Activated CD8-positive, alpha-beta memory T cell treated with anti-CD3 and anti-CD28 coated beads for 4 hours (primary cell): ENCODE data around the gene OR51T1.
"Not testable (repeated sequence)": the region's sequence is repeated elsewhere in the genome, so short reads cannot be mapped to it uniquely, and the experiment has no call there.

ENCODE experiments used
- DNase-seq, 2 donors: peaks; one replicate each; pipeline ENCODE4 v3.0.0-alpha.2; 2020; ENCODE audit warnings: low read depth in 2 of 2

Gene OR51T1, protein sequence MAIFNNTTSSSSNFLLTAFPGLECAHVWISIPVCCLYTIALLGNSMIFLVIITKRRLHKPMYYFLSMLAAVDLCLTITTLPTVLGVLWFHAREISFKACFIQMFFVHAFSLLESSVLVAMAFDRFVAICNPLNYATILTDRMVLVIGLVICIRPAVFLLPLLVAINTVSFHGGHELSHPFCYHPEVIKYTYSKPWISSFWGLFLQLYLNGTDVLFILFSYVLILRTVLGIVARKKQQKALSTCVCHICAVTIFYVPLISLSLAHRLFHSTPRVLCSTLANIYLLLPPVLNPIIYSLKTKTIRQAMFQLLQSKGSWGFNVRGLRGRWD

DNA sequence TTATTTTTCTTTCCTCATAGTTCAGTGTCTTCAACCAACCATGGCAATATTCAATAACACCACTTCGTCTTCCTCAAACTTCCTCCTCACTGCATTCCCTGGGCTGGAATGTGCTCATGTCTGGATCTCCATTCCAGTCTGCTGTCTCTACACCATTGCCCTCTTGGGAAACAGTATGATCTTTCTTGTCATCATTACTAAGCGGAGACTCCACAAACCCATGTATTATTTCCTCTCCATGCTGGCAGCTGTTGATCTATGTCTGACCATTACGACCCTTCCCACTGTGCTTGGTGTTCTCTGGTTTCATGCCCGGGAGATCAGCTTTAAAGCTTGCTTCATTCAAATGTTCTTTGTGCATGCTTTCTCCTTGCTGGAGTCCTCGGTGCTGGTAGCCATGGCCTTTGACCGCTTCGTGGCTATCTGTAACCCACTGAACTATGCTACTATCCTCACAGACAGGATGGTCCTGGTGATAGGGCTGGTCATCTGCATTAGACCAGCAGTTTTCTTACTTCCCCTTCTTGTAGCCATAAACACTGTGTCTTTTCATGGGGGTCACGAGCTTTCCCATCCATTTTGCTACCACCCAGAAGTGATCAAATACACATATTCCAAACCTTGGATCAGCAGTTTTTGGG lies at the start of gene OR51T1:
TSS of gene OR51T1 (plus strand) at position 41 of the 641 bp plus-strand sequence. CDS start at position 41, 0 bp downstream.
- DNase-seq: no peak

DNA sequence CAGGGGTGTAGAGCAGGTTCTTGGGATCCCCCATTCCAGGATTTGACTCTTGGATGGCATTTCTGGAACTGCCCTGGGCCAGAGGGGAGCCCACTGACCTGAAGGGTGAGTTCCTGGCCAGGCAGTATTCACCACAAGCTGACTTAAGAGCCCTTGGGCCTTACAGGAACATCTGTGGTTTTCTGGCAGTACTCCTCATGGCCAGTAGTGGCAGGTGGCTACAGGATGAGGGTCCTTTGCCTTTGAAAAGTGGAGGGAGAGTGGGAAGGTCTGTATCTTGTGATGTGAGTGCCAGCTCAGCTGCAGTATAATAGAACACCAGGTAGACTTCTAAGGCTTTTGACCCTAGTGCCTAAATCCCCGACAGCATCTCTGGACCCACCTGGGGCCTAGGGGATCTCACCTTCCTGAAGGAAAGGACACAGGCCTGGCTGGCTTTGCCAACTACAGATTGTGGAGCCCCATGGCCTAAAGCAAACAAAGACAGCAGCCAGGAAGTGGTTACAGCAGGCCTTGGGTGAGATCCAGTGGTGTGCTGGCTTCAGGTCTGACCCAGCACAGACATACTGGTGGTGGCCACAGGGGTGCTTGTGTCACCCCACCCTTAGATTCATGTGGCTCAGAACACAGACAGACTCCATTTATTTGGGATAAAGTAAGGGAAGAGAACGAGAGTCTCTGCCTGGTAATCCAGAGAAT lies 41.7 kb upstream of the OR51T1 start:
- no peak for DNase-seq

DNA sequence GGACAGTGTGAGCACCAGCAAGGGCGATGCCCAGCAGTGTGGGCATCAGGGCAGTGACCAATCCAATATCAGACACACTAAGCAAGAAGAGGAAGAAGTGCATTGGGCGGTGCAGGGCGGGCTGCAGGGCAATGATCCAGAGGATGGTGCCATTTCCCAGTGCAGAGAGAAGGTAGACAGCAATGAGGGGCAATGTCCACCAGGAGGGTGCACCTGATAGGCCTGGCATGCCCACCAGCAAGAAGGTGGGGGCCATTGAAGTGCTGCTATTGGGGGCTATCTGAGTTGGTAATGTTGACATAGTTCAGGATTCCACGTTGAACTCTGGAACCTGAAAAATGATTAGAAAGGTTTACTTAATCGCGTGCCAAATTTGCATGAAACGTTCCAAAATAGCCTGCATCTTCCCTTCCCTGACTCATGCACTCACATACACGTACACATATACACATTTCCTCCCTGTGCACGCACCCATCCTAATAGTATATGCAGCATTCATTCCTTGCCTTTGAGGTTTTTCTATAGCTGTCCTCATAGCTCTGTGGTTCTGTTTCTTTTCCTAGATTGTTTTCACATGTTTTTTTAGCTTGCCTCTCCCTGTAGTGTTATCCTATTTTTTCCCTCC lies 32.7 kb upstream of the OR51T1 start, which contains the start of gene OR51S1:
TSS of gene OR51S1 (minus strand) at position 301 of the 625 bp plus-strand sequence. CDS start at position 301, 0 bp downstream.
- DNase-seq: no peak

DNA sequence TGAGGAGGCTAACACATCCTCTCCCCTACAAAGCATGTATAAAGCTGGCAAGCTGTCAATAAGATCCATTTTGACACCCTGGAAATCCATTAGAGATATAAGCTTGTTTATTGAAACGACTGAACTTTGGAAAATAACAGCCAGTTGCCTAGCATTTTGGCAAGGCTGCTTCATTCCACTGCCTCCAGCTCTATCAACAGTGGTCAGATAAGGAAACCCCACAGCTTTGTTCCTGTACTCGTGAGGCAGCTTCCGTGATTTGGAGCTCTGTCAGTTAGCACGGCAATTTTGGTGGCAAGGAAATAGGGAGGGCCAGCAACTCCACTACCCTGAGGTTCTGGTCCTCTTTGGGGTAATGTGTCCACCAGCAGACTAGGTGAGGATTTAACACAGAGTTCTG lies 30.7 kb upstream of the OR51T1 start:
- DNase-seq: no peak

DNA sequence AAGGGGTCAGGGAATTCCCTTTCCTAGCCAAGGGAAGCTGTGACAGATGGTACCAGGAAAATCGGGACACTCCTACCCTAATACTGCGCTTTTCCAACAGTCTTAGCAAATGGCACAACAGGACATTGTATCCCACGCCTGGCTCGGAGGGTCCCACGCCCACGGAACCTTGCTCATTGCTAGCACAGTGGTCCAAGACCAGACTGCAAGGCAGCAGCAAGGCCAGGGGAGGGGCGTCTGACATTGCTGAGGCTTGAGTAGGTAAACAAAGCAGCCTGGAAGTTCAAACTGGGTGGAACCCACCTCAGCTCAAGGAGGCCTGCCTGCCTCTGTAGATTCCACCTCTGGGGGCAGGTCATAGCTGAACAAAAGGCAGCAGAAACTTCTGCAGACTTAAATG lies 27.4 kb upstream of the OR51T1 start:
- DNase-seq: not testable (repeated sequence)

DNA sequence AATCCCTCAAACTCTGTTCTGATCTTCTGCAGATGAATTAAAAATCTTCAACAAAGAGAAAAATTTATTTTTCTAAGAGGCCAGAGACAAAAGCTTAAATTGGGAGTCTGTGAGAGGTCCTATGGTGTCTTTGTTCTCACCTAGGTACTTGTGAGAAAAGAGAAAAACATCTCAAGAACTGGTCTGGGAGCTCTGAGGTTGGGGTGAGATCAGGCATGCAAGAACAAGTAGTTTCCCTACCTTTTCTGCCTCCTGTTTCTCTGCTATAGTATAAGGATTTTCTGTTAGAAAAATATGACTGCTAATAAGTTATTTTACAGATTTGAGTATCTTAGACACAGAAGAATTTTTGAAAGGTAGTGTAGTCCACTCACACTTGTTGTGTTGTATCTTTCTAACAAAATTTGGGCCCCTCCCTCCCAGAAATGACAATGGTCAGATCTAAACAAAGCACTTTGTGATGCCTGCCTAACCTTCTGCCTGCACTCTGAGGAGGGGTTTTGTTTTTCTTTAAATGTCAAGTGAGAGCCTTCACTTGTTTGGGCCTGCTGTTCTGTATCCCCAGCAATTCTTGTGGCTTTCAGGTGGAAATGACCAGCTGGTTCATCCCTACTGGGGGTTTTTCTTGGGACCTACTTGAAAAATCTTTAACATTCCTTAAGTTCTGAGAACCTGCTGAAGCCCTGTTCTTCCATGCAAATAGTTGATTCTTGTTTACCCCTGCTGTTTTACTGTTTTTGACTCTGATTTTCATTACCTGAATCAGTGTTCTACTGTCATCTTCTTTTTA lies 19.1 kb upstream of the OR51T1 start:
- DNase-seq: no peak

DNA sequence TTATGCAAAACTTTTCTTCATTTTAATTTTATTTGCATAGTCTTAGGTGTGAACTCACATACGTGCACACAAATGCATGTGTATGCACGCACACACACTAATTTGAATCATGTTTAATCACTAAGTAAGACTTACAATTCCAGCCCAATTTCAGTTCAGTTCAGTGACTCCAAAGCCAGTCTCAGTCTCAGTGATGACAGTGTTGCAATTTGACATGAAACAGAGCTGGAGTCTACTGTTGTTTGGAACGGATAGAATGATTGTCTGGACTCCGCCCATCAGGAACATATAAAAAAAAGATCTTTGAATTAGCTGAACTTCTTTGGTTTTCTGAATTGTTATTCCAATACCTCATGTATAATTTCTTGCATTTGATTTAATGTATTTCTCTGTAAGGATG lies 17.8 kb upstream of the OR51T1 start:
- DNase-seq: no peak

DNA sequence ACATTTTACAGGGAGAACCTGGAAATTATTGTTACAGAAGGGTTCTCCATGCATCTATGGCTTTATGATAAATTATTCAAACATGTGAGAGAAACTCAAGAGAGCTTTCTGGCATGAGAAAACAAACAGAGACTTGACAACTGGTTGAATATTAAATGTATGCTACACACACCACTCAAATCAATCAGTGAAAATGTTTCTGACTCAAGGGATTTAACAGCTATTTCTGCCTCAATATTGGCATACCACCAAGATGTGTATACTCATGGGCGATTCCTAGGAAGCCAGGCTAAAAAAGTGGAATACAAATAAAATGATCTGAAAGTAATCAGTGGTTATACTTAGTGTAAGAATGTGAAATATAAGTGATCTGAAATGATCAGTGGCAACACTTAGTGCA lies 15.8 kb upstream of the OR51T1 start:
- no peak for DNase-seq

DNA sequence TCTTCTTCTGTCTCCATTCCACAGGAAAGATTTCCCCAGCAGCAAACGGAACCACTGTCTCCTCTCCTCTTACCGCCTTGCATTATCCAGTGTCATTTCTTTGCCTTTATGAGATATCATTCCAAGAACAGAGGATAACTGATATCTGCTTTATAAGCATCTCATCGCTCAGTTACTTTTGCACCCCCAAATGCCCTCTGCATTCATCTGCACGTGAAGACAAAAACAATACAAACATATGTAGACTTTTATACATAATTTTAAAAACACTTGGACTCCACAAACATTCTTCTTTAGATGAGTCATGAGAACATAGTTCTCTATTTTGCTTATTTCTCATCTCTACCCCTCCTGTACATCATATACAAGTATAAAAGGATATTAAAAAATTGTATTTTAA lies 512 bp upstream of the OR51T1 start:
- DNase-seq: no peak

DNA sequence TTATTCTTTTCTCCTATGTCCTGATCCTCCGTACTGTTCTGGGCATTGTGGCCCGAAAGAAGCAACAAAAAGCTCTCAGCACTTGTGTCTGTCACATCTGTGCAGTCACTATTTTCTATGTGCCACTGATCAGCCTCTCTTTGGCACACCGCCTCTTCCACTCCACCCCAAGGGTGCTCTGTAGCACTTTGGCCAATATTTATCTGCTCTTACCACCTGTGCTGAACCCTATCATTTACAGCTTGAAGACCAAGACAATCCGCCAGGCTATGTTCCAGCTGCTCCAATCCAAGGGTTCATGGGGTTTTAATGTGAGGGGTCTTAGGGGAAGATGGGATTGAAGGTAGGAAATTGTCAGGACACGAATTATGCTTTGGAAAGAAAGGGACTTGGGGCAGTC lies 843 bp downstream of the OR51T1 start:
- no peak for DNase-seq

DNA sequence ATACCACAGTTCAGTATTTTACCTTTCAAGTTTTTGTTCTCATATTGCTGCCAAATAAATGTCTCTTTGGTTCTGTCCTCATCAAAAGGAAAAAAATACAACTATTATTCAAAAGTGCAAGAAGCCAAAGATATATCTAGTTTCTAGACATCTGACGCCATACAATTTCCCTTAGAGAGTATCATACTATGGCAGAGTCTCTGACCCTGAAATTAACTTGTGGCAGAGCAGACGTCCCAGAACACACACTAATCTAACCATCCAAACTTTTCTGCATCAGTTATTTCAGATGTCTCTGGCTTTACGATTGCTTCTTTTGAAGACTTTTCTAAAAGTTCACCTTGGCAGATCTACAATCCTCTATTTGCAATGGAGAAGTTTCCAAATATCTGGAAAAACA lies 2.7 kb downstream of the OR51T1 start:
- DNase-seq: no peak

DNA sequence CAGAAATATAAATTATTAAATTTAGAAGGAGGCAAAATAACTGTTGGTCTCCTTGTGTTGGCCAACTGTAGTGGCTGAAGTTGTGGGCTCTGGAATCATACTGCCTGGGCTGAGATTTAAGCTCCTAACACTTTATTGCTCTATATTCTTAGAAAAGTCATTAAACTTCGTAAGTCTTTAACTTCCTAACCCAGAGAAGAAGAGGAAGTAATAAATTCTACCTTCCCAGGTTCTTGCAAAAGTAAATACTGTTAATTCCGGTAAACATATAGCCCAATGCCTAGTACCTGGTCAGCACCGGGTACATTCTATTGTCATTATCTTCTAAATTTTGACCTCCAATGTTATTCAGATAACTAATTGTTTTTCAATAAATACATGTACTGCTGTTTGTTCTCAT lies 4.5 kb downstream of the OR51T1 start:
- no peak for DNase-seq

DNA sequence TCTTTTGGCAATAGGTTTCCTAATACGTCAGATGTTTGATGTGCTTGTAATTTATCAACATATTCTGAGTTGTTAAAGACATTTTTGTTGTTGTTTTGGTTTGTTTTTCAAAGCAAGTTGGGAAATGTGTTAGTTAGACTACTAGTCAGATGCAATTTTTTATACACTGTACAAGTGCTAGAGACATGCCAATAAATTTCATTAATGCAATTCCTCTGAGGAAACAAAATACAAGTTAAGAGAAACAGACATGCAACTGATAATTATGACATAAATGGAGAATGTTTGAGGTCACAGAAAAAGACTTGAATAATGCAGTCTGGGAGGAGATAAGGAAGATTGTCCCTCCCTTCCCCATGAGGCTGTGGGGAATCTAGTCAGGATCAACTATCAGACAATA lies 5.9 kb downstream of the OR51T1 start:
- no peak for DNase-seq

DNA sequence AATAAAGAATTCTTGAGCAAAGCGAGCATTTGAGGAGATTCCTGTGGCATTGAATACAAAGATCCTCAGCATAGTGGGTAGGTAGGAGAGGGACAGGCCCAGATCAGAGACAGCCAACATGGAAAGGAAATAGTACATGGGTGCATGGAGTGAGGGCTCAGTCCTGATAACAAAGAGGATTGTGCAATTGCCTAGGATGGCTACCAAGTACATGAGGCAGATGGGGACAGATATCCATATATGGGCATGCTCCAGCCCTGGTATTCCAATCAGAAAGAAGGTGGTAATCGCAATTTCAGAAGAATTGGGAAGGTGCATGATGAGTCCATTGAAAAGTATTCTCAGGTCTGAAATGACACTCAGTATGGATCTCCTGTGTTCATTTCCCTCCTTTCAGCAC lies 8.6 kb downstream of the OR51T1 start:
- no peak for DNase-seq

DNA sequence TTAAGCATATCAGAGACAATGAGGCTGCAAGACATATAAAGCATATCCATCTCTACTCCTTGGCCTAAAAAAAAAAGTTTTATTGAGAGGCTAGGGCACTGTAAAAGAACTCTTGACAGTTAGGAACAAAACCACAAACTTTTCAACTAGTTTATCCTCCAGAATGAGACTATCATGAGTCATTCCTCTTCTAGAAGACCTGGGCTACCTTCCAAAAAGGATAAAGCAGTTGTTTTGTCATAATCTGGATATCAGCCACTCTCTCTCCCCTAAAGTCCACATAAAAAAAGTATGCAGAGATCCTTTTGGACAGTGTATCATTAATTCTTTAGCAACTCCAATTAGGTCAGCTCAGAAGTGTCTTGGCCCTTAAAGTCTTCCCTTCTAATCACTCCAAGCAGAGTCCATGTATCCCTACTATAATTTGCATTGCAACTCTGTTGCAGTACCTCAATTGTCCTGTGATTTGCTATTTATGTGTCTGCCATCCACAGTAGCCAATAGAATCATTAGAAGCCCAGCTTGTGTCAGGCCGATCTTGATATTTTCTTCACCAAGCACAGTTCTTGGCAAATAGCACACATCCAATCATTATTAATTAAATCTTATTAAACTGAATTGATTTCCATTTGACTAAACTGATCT lies 10.4 kb downstream of the OR51T1 start:
- no peak for DNase-seq

DNA sequence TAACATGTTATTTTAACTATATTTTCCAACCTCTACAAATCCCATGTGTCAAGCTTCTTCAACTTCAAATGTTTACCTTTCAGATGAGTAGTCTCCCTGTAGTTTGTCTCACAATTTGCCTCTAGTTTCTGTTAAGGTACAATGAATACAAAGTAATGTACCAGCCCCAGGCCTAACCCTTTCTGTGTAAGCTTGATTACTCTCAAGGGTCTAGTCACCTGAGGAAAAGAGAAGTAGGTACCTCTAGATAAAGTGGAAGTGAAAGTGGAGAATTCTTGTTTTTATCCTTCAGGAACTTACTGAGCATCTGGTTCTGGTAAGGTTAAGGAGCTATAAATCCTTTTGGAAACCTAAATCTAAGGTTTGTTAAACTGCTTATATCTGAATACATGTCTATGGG lies 21.8 kb downstream of the OR51T1 start, which contains the start of gene OR51A7:
TSS of gene OR51A7 (plus strand) at position 300 of the 400 bp plus-strand sequence. CDS start 3,587 bp downstream, outside the sequence.
- no peak for DNase-seq

DNA sequence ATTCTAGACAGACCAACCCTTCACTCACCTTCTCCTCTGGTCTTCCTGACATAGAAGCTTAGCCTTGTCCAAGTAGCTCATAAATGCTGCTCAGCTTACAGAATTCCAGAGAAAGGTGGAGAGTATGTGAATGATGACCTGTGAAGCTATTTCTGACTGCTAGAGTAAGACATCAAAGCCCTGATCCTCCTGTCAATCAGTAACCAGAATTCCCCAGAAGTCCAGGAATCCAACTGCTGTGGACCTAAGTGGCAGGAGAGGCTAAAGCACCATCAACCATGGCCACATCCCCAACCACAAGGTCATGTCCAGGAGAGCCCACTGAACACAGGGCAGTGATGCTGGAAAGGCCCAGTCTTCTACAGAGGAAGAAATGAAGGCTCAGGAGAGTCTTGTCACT lies 34.9 kb downstream of the OR51T1 start:
- no peak for DNase-seq

DNA sequence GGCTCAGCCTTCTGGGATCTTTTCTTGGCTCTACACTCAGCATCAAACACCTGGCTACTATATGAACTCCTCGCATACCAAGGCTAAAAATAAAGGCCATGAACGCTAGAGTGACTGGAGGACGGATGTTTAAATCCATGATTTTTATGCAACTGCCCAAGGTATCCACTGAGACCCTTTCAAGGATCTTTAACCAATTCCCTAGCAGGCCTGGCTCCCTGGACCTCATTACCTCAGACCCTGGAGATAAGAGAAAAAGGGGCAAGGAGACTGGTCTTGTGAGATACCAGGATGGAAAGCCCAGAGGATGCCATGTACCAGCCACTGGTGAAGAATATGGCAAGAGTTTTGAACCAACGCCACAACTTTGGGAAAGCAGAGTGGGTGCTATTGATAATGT lies 37.5 kb downstream of the OR51T1 start, which contains the start of gene OR51G2:
TSS of gene OR51G2 (minus strand) at position 101 of the 400 bp plus-strand sequence. CDS start 3,687 bp downstream, outside the sequence.
- DNase-seq: no peak

DNA sequence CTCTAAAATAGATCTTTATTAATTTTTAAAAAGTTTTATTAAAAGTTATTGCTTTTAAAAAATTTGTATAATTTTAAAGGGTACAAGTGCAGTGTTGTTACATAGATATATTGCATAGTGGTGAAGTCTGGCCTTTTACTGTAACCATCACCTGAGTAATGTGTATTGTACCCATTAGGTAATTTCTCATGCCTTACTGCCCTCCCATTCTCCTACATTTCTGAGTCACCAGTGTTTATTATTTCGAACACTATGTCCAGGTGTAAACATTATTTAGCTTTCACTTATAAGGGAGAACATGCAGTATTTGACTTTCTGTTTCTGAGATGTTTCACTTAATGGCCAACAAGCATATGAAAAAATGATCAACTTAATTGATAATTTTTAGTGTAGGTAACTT lies 40.1 kb downstream of the OR51T1 start:
- DNase-seq: no peak

DNA sequence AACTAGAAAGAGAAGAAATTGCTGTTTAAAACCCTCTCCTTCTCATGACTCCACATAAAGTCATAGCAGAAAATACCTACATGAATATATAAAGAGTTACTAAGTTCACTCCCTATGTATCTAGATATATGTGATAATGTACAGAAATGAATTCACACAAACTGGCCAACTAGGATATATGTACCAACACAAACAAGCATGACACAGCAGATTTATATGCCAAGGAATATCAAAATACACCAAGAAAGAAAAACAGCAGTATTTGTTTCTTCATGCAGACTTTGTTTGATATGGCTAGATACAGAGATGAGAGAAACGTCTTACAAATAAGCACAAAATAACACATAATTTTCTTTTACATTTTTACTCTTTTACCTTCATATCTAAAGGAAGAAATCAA lies 40.6 kb downstream of the OR51T1 start:
- no peak for DNase-seq

DNA sequence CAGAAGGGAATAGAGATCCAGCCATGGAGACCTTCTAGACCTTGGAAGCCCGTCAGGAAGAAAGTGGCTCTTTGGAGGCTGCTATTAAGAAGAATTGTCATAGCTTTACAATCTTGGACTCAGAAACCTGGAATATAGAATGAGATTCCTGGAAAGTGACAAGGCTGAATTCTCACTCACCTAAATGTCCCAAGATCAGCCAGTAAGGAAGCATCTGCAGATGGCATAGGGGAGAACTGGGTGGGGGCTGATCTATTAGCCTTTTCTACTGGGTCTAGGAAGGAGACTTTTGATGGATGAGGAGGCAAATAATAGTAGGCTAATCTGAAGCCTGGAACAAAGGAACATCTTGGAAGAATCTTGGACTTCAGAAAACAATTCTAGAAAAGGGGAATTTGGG lies 42.5 kb downstream of the OR51T1 start, which contains the start of gene OR51G1:
TSS of gene OR51G1 (minus strand) at position 101 of the 400 bp plus-strand sequence. CDS start at position 101, 0 bp downstream.
- no peak for DNase-seq
